ENCODE results near the gene SORCS2. TPM values are rescaled to one million over a fixed set of nuclear protein-coding genes. Genes with fewer than 3 reads are reported as not detected.

SORCS2 gene
- total and polyA plus RNA-seq, 4 donors = 0.05 to 8.4 (median 1.8) TPM

DNA sequence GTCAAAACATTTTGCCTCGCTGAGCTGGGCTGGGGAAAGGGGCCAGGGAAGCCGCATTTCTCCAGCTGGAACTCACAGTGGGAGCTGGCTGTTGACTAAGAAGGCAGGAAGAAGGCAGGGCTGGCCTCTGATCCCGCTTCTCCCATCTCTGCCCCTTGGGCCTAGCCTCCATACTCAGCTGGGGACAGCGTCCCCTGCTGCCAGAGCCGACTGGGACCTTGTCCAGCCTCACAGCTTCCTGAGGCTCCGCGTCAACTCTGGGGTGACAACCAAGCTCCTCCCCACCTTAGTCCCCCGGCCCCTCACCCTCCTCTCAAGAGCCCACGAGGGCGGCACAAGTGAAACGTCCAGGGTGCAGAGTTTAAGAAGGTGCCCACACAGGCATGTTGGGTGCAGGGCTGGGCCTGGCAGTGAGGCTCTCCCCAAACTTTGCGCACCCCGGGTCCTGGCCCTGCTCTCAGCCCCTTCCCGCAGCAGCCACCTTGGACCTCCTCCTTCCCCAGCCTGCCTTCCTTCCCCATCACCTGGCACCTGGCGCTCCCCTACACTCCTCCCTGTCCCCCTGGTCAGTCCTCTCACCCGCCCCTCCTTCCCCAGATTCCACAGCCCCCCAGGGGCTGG, 141.6 kb downstream of the SORCS2 start:
- H3K4me1 ChIP-seq (ENCODE audit: control insufficient read depth in 1 of 2, insufficient read depth in 2 of 2, low read length in 2 of 2) = no peaks in the 10 kb centered on the region
- intact Hi-C loops (cut with DNase I) = no loop called here
- no peaks in the 10 kb centered on the region for H3K27me3 ChIP-seq (ENCODE audit: control insufficient read depth in 1 of 2, insufficient read depth in 2 of 2, low read length in 1 of 2)
- no peak overlapping the region for H3K4me3 ChIP-seq (ENCODE audit: low read length in 2 of 2)
- H3K27ac ChIP-seq (ENCODE audit: low read depth in 1 of 2, low read length in 2 of 2) = no peak overlapping the region
- DNase-seq (peak in 1 of 2 donors; percentile 64), ATAC-seq (ENCODE audit: low FRiP score) (no peak)
- no peaks in the 10 kb centered on the region for H3K9me3 ChIP-seq (ENCODE audit: control insufficient read depth, low read length)
- H3K36me3 ChIP-seq (ENCODE audit: control insufficient read depth in 1 of 2, insufficient read depth in 2 of 2, low read length in 1 of 2) = no peaks in the 10 kb centered on the region
- 85 to 89% methylated on average over 14 to 16 of the region's 16 CpGs for WGBS, 2 donors

DNA sequence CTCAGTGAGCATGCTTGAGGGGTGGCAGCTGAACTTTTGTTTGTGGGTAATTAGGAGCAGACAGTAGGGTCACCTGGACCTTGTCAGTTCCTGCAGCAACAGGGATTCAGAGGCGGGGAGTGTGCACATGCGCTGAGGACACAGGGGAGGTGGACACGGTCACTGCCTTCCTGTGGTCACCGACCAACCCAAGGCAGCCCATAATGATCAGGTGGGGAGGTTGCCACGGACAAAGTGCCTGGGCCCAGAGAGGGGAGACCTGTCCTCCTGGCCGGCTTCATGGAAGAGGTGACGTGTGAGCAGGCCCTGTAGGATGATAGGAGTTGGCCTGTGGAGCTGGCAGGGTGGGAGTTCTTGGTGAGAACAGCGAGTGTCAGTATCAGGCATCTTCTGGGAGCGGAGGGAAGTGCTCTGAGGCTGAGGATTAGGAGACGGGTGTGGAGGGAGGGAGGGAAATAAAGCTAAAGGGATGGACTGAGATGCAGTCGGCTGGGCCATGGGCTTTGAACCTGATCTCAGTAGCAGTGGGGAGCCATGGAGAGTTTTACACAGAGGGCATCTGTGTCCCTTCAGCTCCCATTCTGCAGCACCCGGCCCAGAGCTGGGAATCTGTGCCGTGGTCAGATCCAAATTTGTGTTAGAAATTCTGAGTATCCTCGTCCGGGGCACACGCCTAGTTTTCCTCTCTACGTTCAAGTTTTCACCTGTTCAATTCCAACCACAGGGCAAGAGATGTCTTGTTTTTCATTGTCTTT, 142.4 kb downstream of the SORCS2 start:
- 95% methylated on average over 17 of the region's 17 CpGs for WGBS, 2 donors
- Histone ChIP-seq H3K27me3 (ENCODE audit: control insufficient read depth in 1 of 2, insufficient read depth in 2 of 2, low read length in 1 of 2) (no peaks in the 10 kb centered on the region), H3K36me3 (ENCODE audit: control insufficient read depth in 1 of 2, insufficient read depth in 2 of 2, low read length in 1 of 2) (no peaks in the 10 kb centered on the region), H3K9me3 (ENCODE audit: control insufficient read depth, low read length) (no peaks in the 10 kb centered on the region), H3K4me3 (ENCODE audit: low read length in 2 of 2) (no peak overlapping the region), H3K4me1 (ENCODE audit: control insufficient read depth in 1 of 2, insufficient read depth in 2 of 2, low read length in 2 of 2) (no peaks in the 10 kb centered on the region), H3K27ac (ENCODE audit: low read depth in 1 of 2, low read length in 2 of 2) (no peak overlapping the region)
- DNase-seq = peak in 1 of 2 donors; percentile 48
- intact Hi-C loops (cut with DNase I) = loop anchor here in 1 of 2 donors (5.0 kb wide), 1 partner anchor 142 kb away; the partner anchor contains the start of gene SORCS2
- no peak for ATAC-seq (ENCODE audit: low FRiP score)

GRCh38 chr4:7335344-7336066, 143.2 kb downstream of the SORCS2 start:
- DNase-seq = peak in 1 of 2 donors; percentile 82

GRCh38 chr4:7336067-7336569, 143.8 kb downstream of the SORCS2 start:
- no peaks in the 10 kb centered on the region for H3K36me3 ChIP-seq (ENCODE audit: control insufficient read depth in 1 of 2, insufficient read depth in 2 of 2, low read length in 1 of 2)
- intact Hi-C loops (cut with DNase I) = loop anchor here in 1 of 2 donors (5.0 kb wide), 1 partner anchor 144 kb away; the partner anchor contains the start of gene SORCS2
- H3K4me3 ChIP-seq (ENCODE audit: low read length in 2 of 2) = no peak overlapping the region
- WGBS, 2 donors = 74 to 89% methylated on average over 16 to 17 of the region's 17 CpGs
- no peak overlapping the region for H3K27ac ChIP-seq (ENCODE audit: low read depth in 1 of 2, low read length in 2 of 2)
- no peak for ATAC-seq (ENCODE audit: low FRiP score)
- no peaks in the 10 kb centered on the region for H3K9me3 ChIP-seq (ENCODE audit: control insufficient read depth, low read length)
- DNase-seq = peak in 1 of 2 donors; percentile 74
- H3K4me1 ChIP-seq (ENCODE audit: control insufficient read depth in 1 of 2, insufficient read depth in 2 of 2, low read length in 2 of 2) = no peaks in the 10 kb centered on the region
- no peaks in the 10 kb centered on the region for H3K27me3 ChIP-seq (ENCODE audit: control insufficient read depth in 1 of 2, insufficient read depth in 2 of 2, low read length in 1 of 2)

More at GRCh38 chr4:7335344-7336066, 143.2 kb downstream of the SORCS2 start:
- WGBS, 2 donors = 37 to 49% methylated on average over 24 of the region's 24 CpGs
- ATAC-seq (ENCODE audit: low FRiP score) = no peak
- H3K36me3 ChIP-seq (ENCODE audit: control insufficient read depth in 1 of 2, insufficient read depth in 2 of 2, low read length in 1 of 2) = no peaks in the 10 kb centered on the region
- H3K27ac ChIP-seq (ENCODE audit: low read depth in 1 of 2, low read length in 2 of 2) = no peak overlapping the region
- no peaks in the 10 kb centered on the region for H3K9me3 ChIP-seq (ENCODE audit: control insufficient read depth, low read length)
- H3K4me3 ChIP-seq (ENCODE audit: low read length in 2 of 2) = no peak overlapping the region
- intact Hi-C loops (cut with DNase I) = loop anchor here in 1 of 2 donors (5.0 kb wide), 1 partner anchor 143 kb away; the partner anchor contains the start of gene SORCS2
- no peaks in the 10 kb centered on the region for H3K27me3 ChIP-seq (ENCODE audit: control insufficient read depth in 1 of 2, insufficient read depth in 2 of 2, low read length in 1 of 2)
- no peaks in the 10 kb centered on the region for H3K4me1 ChIP-seq (ENCODE audit: control insufficient read depth in 1 of 2, insufficient read depth in 2 of 2, low read length in 2 of 2)

- no peaks in the 10 kb centered on the region for H3K9me3 ChIP-seq (ENCODE audit: control insufficient read depth, low read length)
- no peaks in the 10 kb centered on the region for H3K27me3 ChIP-seq (ENCODE audit: control insufficient read depth in 1 of 2, insufficient read depth in 2 of 2, low read length in 1 of 2)
- DNase-seq (peak in 1 of 2 donors; percentile 59), ATAC-seq (ENCODE audit: low FRiP score) (no peak)
- H3K27ac ChIP-seq (ENCODE audit: low read depth in 1 of 2, low read length in 2 of 2) = no peak overlapping the region
- H3K4me3 ChIP-seq (ENCODE audit: low read length in 2 of 2) = no peak overlapping the region
- intact Hi-C loops (cut with DNase I) = loop anchor here in 1 of 2 donors (5.0 kb wide), 1 partner anchor 144 kb away; the partner anchor contains the start of gene SORCS2
- no peaks in the 10 kb centered on the region for H3K36me3 ChIP-seq (ENCODE audit: control insufficient read depth in 1 of 2, insufficient read depth in 2 of 2, low read length in 1 of 2)
- 21 to 46% methylated on average over 14 of the region's 14 CpGs for WGBS, 2 donors
- no peaks in the 10 kb centered on the region for H3K4me1 ChIP-seq (ENCODE audit: control insufficient read depth in 1 of 2, insufficient read depth in 2 of 2, low read length in 2 of 2)
Measured at GRCh38 chr4:7336732-7337131, 144.4 kb downstream of the SORCS2 start.

DNA sequence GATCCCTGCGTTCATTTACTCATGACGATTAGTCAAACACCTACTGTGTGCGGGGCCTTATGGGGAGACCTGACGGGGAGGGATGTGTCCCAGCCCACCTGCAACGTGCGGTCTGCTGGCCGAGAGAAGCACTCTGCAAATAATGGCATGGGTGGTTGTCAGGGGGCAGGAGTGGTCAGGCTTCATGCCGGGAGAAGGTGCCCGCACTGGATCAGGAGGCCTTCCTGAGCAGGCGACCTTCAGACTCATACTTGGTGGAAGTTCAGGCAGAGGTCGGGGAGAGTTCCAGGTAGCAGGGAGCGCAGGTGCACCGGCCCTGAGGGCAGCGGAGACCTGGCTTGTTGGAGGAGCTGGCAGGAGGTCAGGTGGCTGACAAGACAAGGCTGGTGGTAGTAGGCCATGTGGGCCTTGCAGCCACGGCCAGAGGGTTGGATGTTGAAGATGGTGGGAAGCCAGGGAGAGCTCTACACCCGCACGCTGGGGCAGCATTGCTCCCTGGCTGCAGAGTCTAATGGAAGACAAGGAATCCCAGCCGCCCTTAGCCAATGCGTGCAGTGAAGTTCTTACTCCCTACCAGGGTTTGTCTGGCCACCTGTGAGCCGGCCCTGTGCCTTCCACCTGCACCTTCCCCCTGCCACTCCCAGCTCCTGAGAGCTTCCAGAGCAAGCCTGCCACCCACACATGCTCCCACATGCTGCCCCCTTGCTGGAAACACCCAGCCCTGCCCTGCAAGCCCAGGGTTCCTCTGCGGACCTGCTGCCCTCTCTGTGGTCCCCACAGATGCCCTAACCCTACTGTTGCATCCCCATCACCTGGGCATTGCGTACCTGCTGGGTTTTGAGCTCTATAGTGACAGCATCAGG, 145.1 kb downstream of the SORCS2 start:
- Histone ChIP-seq H3K27ac (ENCODE audit: low read depth in 1 of 2, low read length in 2 of 2) (no peak overlapping the region), H3K4me3 (ENCODE audit: low read length in 2 of 2) (no peak overlapping the region), H3K4me1 (ENCODE audit: control insufficient read depth in 1 of 2, insufficient read depth in 2 of 2, low read length in 2 of 2) (no peaks in the 10 kb centered on the region), H3K36me3 (ENCODE audit: control insufficient read depth in 1 of 2, insufficient read depth in 2 of 2, low read length in 1 of 2) (no peaks in the 10 kb centered on the region), H3K9me3 (ENCODE audit: control insufficient read depth, low read length) (peaks cover 3% of the 10 kb centered on the region), H3K27me3 (ENCODE audit: control insufficient read depth in 1 of 2, insufficient read depth in 2 of 2, low read length in 1 of 2) (no peaks in the 10 kb centered on the region)
- intact Hi-C loops (cut with DNase I) = loop anchor here in 1 of 2 donors (5.0 kb wide), 1 partner anchor 145 kb away; the partner anchor contains the start of gene SORCS2
- 89 to 96% methylated on average over 22 of the region's 22 CpGs for WGBS, 2 donors
- peak in 1 of 2 donors; percentile 51 for DNase-seq
- ATAC-seq (ENCODE audit: low FRiP score) = no peak

DNA sequence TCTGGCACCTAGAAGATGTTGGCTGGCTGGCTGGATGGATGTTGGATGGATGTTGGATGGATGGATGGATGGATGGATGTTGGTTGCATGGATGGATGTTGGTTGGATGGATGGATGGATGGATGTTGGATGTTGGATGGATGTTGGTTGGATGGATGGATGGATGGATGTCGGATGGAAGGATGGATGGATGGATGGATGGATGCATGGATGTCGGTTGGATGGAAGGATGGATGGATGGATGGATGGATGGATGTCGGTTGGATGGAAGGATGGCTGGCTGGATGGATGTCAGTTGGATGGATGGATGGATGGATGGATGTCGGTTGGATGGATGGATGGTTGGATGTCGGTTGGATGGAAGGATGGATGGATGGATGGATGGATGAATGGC, 145.7 kb downstream of the SORCS2 start:
- no peaks in the 10 kb centered on the region for H3K36me3 ChIP-seq (ENCODE audit: control insufficient read depth in 1 of 2, insufficient read depth in 2 of 2, low read length in 1 of 2)
- ATAC-seq (ENCODE audit: low FRiP score) = no peak
- intact Hi-C loops (cut with DNase I) = loop anchor here in 1 of 2 donors (5.0 kb wide), 1 partner anchor 146 kb away; the partner anchor contains the start of gene SORCS2
- 98 to 100% methylated on average over 5 of the region's 5 CpGs for WGBS, 2 donors
- DNase-seq = no peak
- no peaks in the 10 kb centered on the region for H3K4me1 ChIP-seq (ENCODE audit: control insufficient read depth in 1 of 2, insufficient read depth in 2 of 2, low read length in 2 of 2)
- H3K27ac ChIP-seq (ENCODE audit: low read depth in 1 of 2, low read length in 2 of 2) = no peak overlapping the region
- H3K4me3 ChIP-seq (ENCODE audit: low read length in 2 of 2) = no peak overlapping the region
- peaks cover 3% of the 10 kb centered on the region for H3K9me3 ChIP-seq (ENCODE audit: control insufficient read depth, low read length)
- H3K27me3 ChIP-seq (ENCODE audit: control insufficient read depth in 1 of 2, insufficient read depth in 2 of 2, low read length in 1 of 2) = no peaks in the 10 kb centered on the region

Measured in aorta (tissue), 5 donors.